Stimulated activated naive CD8-positive, alpha-beta T cell treated with anti-CD3 and anti-CD28 coated beads, Interleukin-15, Interleukin-2, amounts not matched to agents 100 ng/mL and 50 ng/mL, for 24 hours (primary cell): ENCODE measurements around the gene PEX5L.
"Not testable (repeated sequence)": the region's sequence is repeated elsewhere in the genome, so short reads cannot be mapped to it uniquely, and the experiment has no call there.

ENCODE experiments used
- H3K27ac Mint-ChIP-seq: one replicate; pipeline ENCODE4 v1.8.0; 2021; ENCODE audit warnings: mild to moderate bottlenecking, mixed read lengths
- H3K27me3 Mint-ChIP-seq: one replicate; pipeline ENCODE4 v1.8.0; 2021; ENCODE audit warnings: mixed read lengths
- H3K36me3 Mint-ChIP-seq: one replicate; pipeline ENCODE4 v1.8.0; 2021; ENCODE audit warnings: low read depth, mixed read lengths
- H3K4me1 Mint-ChIP-seq: one replicate; pipeline ENCODE4 v1.8.0; 2021; ENCODE audit warnings: low read depth, mixed read lengths
- H3K4me3 Mint-ChIP-seq: one replicate; pipeline ENCODE4 v1.8.0; 2021; ENCODE audit warnings: mild to moderate bottlenecking, mixed read lengths
- H3K9me3 Mint-ChIP-seq: one replicate; pipeline ENCODE4 v1.8.0; 2021; ENCODE audit warnings: mixed read lengths

PEX5L gene

GRCh38 chr3:180048103-180048502 is 11.4 kb upstream of the PEX5L start:
- Mint-ChIP-seq H3K9me3 (no peaks in the 10 kb centered on the region), H3K36me3 (no peaks in the 10 kb centered on the region), H3K27ac (no peak overlapping the region), H3K4me3 (no peak overlapping the region), H3K27me3 (no peaks in the 10 kb centered on the region), H3K4me1 (no peaks in the 10 kb centered on the region)

- peaks cover 35% of the 10 kb centered on the region for H3K27me3 Mint-ChIP-seq
- no peak overlapping the region for H3K4me3 Mint-ChIP-seq
- H3K4me1 Mint-ChIP-seq = peaks cover 10% of the 10 kb centered on the region
- H3K27ac Mint-ChIP-seq = no peak overlapping the region
- no peaks in the 10 kb centered on the region for H3K36me3 Mint-ChIP-seq
- no peaks in the 10 kb centered on the region for H3K9me3 Mint-ChIP-seq
Observed at GRCh38 chr3:180040966-180041365, 4.2 kb upstream of the PEX5L start.

GRCh38 chr3:180036092-180036670 is 556 bp downstream of the PEX5L start:
- H3K4me3 Mint-ChIP-seq = peak overlapping the region; percentile 63
- peaks cover 14% of the 10 kb centered on the region for H3K4me1 Mint-ChIP-seq
- H3K36me3 Mint-ChIP-seq = no peaks in the 10 kb centered on the region
- H3K27ac Mint-ChIP-seq = no peak overlapping the region
- no peaks in the 10 kb centered on the region for H3K9me3 Mint-ChIP-seq
- H3K27me3 Mint-ChIP-seq = peaks cover 66% of the 10 kb centered on the region

GRCh38 chr3:180026997-180027396 is 9.7 kb downstream of the PEX5L start:
- no peaks in the 10 kb centered on the region for H3K36me3 Mint-ChIP-seq
- peaks cover 1% of the 10 kb centered on the region for H3K27me3 Mint-ChIP-seq
- no peak overlapping the region for H3K27ac Mint-ChIP-seq
- H3K4me3 Mint-ChIP-seq = no peak overlapping the region
- no peaks in the 10 kb centered on the region for H3K9me3 Mint-ChIP-seq
- H3K4me1 Mint-ChIP-seq = no peaks in the 10 kb centered on the region

- Mint-ChIP-seq H3K27me3 (no peaks in the 10 kb centered on the region), H3K36me3 (no peaks in the 10 kb centered on the region), H3K27ac (no peak overlapping the region)
Observed at GRCh38 chr3:180018543-180018942, 18.2 kb downstream of the PEX5L start.

GRCh38 chr3:180017846-180018245 is 18.9 kb downstream of the PEX5L start:
- H3K36me3 Mint-ChIP-seq = no peaks in the 10 kb centered on the region
- no peaks in the 10 kb centered on the region for H3K27me3 Mint-ChIP-seq
- H3K9me3 Mint-ChIP-seq = no peaks in the 10 kb centered on the region
- no peak overlapping the region for H3K27ac Mint-ChIP-seq
- no peaks in the 10 kb centered on the region for H3K4me1 Mint-ChIP-seq
- no peak overlapping the region for H3K4me3 Mint-ChIP-seq

More at GRCh38 chr3:180018543-180018942, 18.2 kb downstream of the PEX5L start:
- H3K4me1 Mint-ChIP-seq = no peaks in the 10 kb centered on the region
- H3K4me3 Mint-ChIP-seq = no peak overlapping the region
- no peaks in the 10 kb centered on the region for H3K9me3 Mint-ChIP-seq

- no peak overlapping the region for H3K27ac Mint-ChIP-seq
- peaks cover 4% of the 10 kb centered on the region for H3K36me3 Mint-ChIP-seq
- H3K9me3 Mint-ChIP-seq = peaks cover 10% of the 10 kb centered on the region
- no peak overlapping the region for H3K4me3 Mint-ChIP-seq
- H3K27me3 Mint-ChIP-seq = no peaks in the 10 kb centered on the region
- H3K4me1 Mint-ChIP-seq = no peaks in the 10 kb centered on the region
Observed at GRCh38 chr3:180011927-180012326, 24.8 kb downstream of the PEX5L start.

GRCh38 chr3:180008318-180008717 is 28.4 kb downstream of the PEX5L start:
- not testable (repeated sequence) for H3K4me3 Mint-ChIP-seq, H3K9me3 Mint-ChIP-seq, H3K27ac Mint-ChIP-seq, H3K36me3 Mint-ChIP-seq, H3K27me3 Mint-ChIP-seq, H3K4me1 Mint-ChIP-seq

- Mint-ChIP-seq H3K36me3 (peaks cover 4% of the 10 kb centered on the region), H3K4me1 (no peaks in the 10 kb centered on the region), H3K27me3 (no peaks in the 10 kb centered on the region), H3K4me3 (no peak overlapping the region), H3K27ac (no peak overlapping the region), H3K9me3 (peaks cover 4% of the 10 kb centered on the region)
Observed at GRCh38 chr3:180004542-180004941, 32.2 kb downstream of the PEX5L start.

- no peaks in the 10 kb centered on the region for H3K36me3 Mint-ChIP-seq
- no peak overlapping the region for H3K27ac Mint-ChIP-seq
- no peaks in the 10 kb centered on the region for H3K4me1 Mint-ChIP-seq
- no peak overlapping the region for H3K4me3 Mint-ChIP-seq
- H3K27me3 Mint-ChIP-seq = no peaks in the 10 kb centered on the region
- no peaks in the 10 kb centered on the region for H3K9me3 Mint-ChIP-seq
Observed at GRCh38 chr3:180002006-180002405, 34.7 kb downstream of the PEX5L start.

GRCh38 chr3:180000500-180000899 is 36.2 kb downstream of the PEX5L start:
- Mint-ChIP-seq H3K4me3 (no peak overlapping the region), H3K27me3 (no peaks in the 10 kb centered on the region), H3K36me3 (no peaks in the 10 kb centered on the region), H3K9me3 (no peaks in the 10 kb centered on the region), H3K27ac (no peak overlapping the region), H3K4me1 (no peaks in the 10 kb centered on the region)

- no peak overlapping the region for H3K27ac Mint-ChIP-seq
Observed at GRCh38 chr3:179995406-179995805, 41.3 kb downstream of the PEX5L start.

GRCh38 chr3:179991883-179992282 is 44.9 kb downstream of the PEX5L start:
- Mint-ChIP-seq H3K36me3 (no peaks in the 10 kb centered on the region), H3K27ac (no peak overlapping the region), H3K4me1 (no peaks in the 10 kb centered on the region), H3K9me3 (no peaks in the 10 kb centered on the region), H3K4me3 (no peak overlapping the region), H3K27me3 (peaks cover 11% of the 10 kb centered on the region)

More at GRCh38 chr3:179995406-179995805, 41.3 kb downstream of the PEX5L start:
- H3K9me3 Mint-ChIP-seq = no peaks in the 10 kb centered on the region
- peaks cover 8% of the 10 kb centered on the region for H3K27me3 Mint-ChIP-seq
- no peaks in the 10 kb centered on the region for H3K4me1 Mint-ChIP-seq
- H3K36me3 Mint-ChIP-seq = no peaks in the 10 kb centered on the region
- no peak overlapping the region for H3K4me3 Mint-ChIP-seq

GRCh38 chr3:179991104-179991503 is 45.6 kb downstream of the PEX5L start:
- Mint-ChIP-seq H3K4me3 (no peak overlapping the region), H3K4me1 (no peaks in the 10 kb centered on the region), H3K36me3 (no peaks in the 10 kb centered on the region), H3K9me3 (no peaks in the 10 kb centered on the region), H3K27me3 (peaks cover 11% of the 10 kb centered on the region), H3K27ac (no peak overlapping the region)

GRCh38 chr3:179981646-179982045 is 55.1 kb downstream of the PEX5L start:
- Mint-ChIP-seq H3K36me3 (no peaks in the 10 kb centered on the region), H3K9me3 (no peaks in the 10 kb centered on the region), H3K4me3 (no peak overlapping the region), H3K27ac (no peak overlapping the region), H3K27me3 (peaks cover 7% of the 10 kb centered on the region), H3K4me1 (no peaks in the 10 kb centered on the region)

- Mint-ChIP-seq H3K4me1 (no peaks in the 10 kb centered on the region), H3K4me3 (no peak overlapping the region), H3K9me3 (peaks cover 4% of the 10 kb centered on the region), H3K36me3 (no peaks in the 10 kb centered on the region), H3K27ac (no peak overlapping the region), H3K27me3 (peaks cover 13% of the 10 kb centered on the region)
Observed at GRCh38 chr3:179977356-179977755, 59.4 kb downstream of the PEX5L start.
